IMR-90 (cell line): ENCODE data around the gene AGBL3. TPM values are rescaled to one million over a fixed set of nuclear protein-coding genes. Genes with fewer than 3 reads are reported as not detected.

Source experiments
- polyA plus RNA-seq, 3 experiments: library from polyadenylated mRNA; depleted of rRNA; stranded (reverse); fragments of >200 nt; gene quantifications; 2 replicates each; pipeline ENCODE4 v1.2.3, GENCODE V29; 2012; ENCODE audit warnings: low replicate concordance in 1 of 3
- total RNA-seq: library from RNA; depleted of rRNA; stranded (reverse); fragments of >200 nt; gene quantifications from 2 replicates; pipeline ENCODE4 v1.2.3, GENCODE V29; 2012; rRNA removed

Gene AGBL3
- total and polyA plus RNA-seq, 2 of the 4 experiments (the other 2 are of a cell fraction), result 0.18 to 0.65 TPM

Other genes starting within 250 kb of the AGBL3 start
- 487 and 532 TPM in 2 replicates for gene CALD1, start 206.9 kb upstream of the AGBL3 start, total RNA-seq
- 375 and 382 TPM in 2 replicates for gene CALD1, start 206.9 kb upstream of the AGBL3 start, polyA plus RNA-seq (2012; rRNA removed)
- gene TMEM140, start 161.6 kb downstream of the AGBL3 start, total RNA-seq, result 0.28 and 0.72 TPM in 2 replicates
- gene TMEM140, start 161.6 kb downstream of the AGBL3 start, polyA plus RNA-seq (2012; rRNA removed), result 0.23 and 0.24 TPM in 2 replicates
- 26.5 and 33.1 TPM in 2 replicates for gene CYREN, start 184.2 kb downstream of the AGBL3 start, total RNA-seq
- 24.2 and 29.2 TPM in 2 replicates for gene CYREN, start 184.2 kb downstream of the AGBL3 start, polyA plus RNA-seq (2012; rRNA removed)
- gene WDR91, start 225.0 kb downstream of the AGBL3 start, total RNA-seq, result 5.2 and 6.4 TPM in 2 replicates
- gene WDR91, start 225.0 kb downstream of the AGBL3 start, polyA plus RNA-seq (2012; rRNA removed), result 10.3 and 10.6 TPM in 2 replicates
- gene STRA8, start 247.3 kb downstream of the AGBL3 start, total RNA-seq, result not detected in 2 replicates
- gene STRA8, start 247.3 kb downstream of the AGBL3 start, polyA plus RNA-seq (2012; rRNA removed), result not detected in 2 replicates